ENCODE measurements around the gene ROPN1L.

The ROPN1L gene

GRCh38 chr5:10448754-10449360 lies 7.2 kb downstream of the ROPN1L start:
- TF ChIP-seq, protein P1, sequence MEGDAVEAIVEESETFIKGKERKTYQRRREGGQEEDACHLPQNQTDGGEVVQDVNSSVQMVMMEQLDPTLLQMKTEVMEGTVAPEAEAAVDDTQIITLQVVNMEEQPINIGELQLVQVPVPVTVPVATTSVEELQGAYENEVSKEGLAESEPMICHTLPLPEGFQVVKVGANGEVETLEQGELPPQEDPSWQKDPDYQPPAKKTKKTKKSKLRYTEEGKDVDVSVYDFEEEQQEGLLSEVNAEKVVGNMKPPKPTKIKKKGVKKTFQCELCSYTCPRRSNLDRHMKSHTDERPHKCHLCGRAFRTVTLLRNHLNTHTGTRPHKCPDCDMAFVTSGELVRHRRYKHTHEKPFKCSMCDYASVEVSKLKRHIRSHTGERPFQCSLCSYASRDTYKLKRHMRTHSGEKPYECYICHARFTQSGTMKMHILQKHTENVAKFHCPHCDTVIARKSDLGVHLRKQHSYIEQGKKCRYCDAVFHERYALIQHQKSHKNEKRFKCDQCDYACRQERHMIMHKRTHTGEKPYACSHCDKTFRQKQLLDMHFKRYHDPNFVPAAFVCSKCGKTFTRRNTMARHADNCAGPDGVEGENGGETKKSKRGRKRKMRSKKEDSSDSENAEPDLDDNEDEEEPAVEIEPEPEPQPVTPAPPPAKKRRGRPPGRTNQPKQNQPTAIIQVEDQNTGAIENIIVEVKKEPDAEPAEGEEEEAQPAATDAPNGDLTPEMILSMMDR (IDR thresholded peaks at IDR 0.05; ENCODE audit: insufficient read depth, low read depth, low read length, missing control alignments), result no peak
- no peak for DNase-seq (ENCODE audit: low read depth)

GRCh38 chr5:10451137-10451824 lies 9.6 kb downstream of the ROPN1L start:
- DNase-seq (ENCODE audit: low read depth), result no peak
- TF ChIP-seq, protein P1 (IDR thresholded peaks at IDR 0.05; ENCODE audit: insufficient read depth, low read depth, low read length, missing control alignments), result no peak
- H3K4me3 ChIP-seq (ENCODE audit: low read depth, low read length), result no peak overlapping the region

More at GRCh38 chr5:10448754-10449360, 7.2 kb downstream of the ROPN1L start:
- H3K4me3 ChIP-seq (ENCODE audit: low read depth, low read length), result no peak overlapping the region

DNA sequence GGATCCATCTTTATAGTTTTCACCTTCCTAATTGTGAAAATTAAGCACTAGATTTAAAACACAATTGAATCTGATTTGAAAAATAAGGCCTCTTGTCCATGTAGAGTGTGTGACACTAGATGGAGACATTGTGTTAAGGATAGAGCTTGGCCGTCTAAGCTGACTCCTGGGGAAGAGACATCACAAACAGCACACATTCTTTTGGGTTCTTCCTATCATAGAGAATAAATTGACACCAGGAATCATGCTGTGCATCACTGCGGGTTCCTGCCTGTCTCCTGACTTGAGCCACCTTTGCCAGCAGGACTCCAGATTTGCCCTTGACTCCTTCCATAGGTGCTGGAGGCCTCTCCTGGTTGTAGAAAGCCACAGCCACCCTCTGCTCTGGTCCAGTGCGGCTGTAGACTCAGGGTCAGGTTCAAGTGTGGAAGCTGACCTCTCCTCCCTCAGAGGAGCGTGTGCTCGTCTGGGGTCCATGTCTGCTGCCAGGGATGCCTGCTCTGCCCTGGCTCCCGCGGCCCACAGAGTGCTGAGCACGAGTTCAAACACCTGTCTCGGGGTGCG lies 11.2 kb downstream of the ROPN1L start:
- H3K4me3 ChIP-seq (ENCODE audit: low read depth, low read length), result no peak overlapping the region
- peak; percentile 87 for DNase-seq (ENCODE audit: low read depth)
- TF ChIP-seq, protein P1 (IDR thresholded peaks at IDR 0.05; ENCODE audit: insufficient read depth, low read depth, low read length, missing control alignments), result peak; percentile 64

GRCh38 chr5:10453545-10453944 lies 11.9 kb downstream of the ROPN1L start:
- DNase-seq (ENCODE audit: low read depth), result no peak
- TF ChIP-seq, protein P1 (IDR thresholded peaks at IDR 0.05; ENCODE audit: insufficient read depth, low read depth, low read length, missing control alignments), result no peak
- no peak overlapping the region for H3K4me3 ChIP-seq (ENCODE audit: low read depth, low read length)

- TF ChIP-seq, protein P1 (IDR thresholded peaks at IDR 0.05; ENCODE audit: insufficient read depth, low read depth, low read length, missing control alignments), result no peak
- DNase-seq (ENCODE audit: low read depth), result no peak
- no peak overlapping the region for H3K4me3 ChIP-seq (ENCODE audit: low read depth, low read length)
These were observed 13.1 kb downstream of the ROPN1L start for GRCh38 chr5:10454591-10455276.

- TF ChIP-seq, protein P1 (IDR thresholded peaks at IDR 0.05; ENCODE audit: insufficient read depth, low read depth, low read length, missing control alignments), result no peak
These were observed 13.6 kb downstream of the ROPN1L start for GRCh38 chr5:10455277-10455670.

More at GRCh38 chr5:10455277-10455670, 13.6 kb downstream of the ROPN1L start:
- no peak overlapping the region for H3K4me3 ChIP-seq (ENCODE audit: low read depth, low read length)
- DNase-seq (ENCODE audit: low read depth), result no peak
